HUES48 (cell line): Measurements from ENCODE around the gene CDH1.
"Not testable (repeated sequence)": the region's sequence is repeated elsewhere in the genome, so short reads cannot be mapped to it uniquely, and the experiment has no call there.

Experiments
- H3K27ac ChIP-seq: one replicate; pipeline ENCODE4 v1.7.0; 2013; ENCODE audit warnings: low read depth, low read length, inconsistent platforms
- H3K27me3 ChIP-seq: 2 replicates; pipeline ENCODE4 v1.6.1; 2013; ENCODE audit warnings: mild to moderate bottlenecking, low read length; ENCODE audit not compliant: control insufficient read depth, insufficient read depth
- H3K36me3 ChIP-seq: 2 replicates; pipeline ENCODE4 v1.6.1; 2013; ENCODE audit warnings: low read length; ENCODE audit not compliant: control insufficient read depth, insufficient read depth
- H3K4me1 ChIP-seq: 2 replicates; pipeline ENCODE4 v1.6.1; 2013; ENCODE audit warnings: mild to moderate bottlenecking, low read length; ENCODE audit not compliant: control insufficient read depth, insufficient read depth
- H3K4me3 ChIP-seq: 2 replicates; pipeline ENCODE4 v1.5.1; 2013; ENCODE audit warnings: mild to moderate bottlenecking, low read depth, low read length
- H3K9ac ChIP-seq: 2 replicates; pipeline ENCODE4 v1.6.1; 2013; ENCODE audit warnings: mild to moderate bottlenecking, low read depth, low read length, moderate library complexity
- H3K9me3 ChIP-seq: 2 replicates; pipeline ENCODE4 v1.6.1; 2013; ENCODE audit warnings: low read length; ENCODE audit not compliant: control insufficient read depth, insufficient read depth

The CDH1 gene

DNA sequence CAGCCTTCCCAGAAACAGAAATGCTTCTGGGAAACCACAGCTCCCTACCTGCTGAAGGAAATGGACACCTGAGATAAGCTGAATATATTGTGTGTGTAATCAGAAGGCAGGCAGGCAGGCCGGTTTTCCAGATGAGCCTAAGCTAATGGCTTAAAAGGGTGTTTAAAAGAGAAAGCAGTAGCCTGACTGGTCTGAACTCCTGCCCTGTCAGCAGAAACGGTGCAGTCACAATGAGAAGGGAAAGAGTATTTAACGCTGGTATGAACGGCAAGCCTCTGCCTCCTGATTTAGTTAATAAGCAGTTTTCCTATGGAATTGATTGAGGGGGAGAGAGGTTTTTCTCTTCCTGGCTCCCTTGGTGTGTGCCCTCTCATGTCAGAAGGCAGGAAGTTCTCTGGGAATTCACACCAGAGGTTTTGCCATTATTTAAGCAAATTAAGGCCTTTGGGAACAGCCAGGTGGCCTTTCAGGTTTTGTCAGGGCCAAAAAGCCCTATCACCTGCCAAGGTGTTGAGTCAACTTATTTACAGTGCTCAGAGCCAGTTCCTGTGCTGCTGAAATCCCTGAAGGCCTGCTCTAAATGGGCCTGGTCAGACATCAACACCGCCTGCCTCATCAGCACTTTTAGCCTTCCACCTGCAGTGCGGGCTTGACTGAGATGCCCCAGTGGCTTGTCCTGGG, 41.6 kb downstream of the CDH1 start:
- Histone ChIP-seq H3K4me3 (no peak overlapping the region), H3K27ac (peak overlapping the region; percentile 92), H3K9ac (peak overlapping the region; percentile 52; the same call in 1 of the 2 replicates)

DNA sequence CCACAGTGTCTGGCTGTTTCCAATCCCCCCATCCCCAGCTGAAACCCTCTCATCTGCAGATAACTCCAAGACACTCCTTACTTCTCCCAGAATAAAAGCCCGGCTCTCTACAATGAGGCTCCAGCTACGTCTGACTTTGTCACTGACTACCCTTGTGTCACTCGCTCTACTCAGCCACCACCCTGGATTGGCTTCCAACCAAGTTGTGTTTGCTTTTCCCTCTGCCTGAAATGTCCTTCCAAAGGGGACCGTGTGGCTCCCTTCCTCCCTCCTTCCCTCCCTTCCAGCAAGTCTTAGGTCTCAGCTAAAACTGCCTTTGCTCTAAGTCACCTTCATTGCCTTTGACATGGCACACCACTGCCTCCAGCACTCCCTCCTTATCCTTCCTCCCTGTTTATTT, 42.8 kb downstream of the CDH1 start:
- peaks cover 22% of the 10 kb centered on the region for H3K4me1 ChIP-seq
- no peak overlapping the region for H3K27ac ChIP-seq
- H3K27me3 ChIP-seq, result no peaks in the 10 kb centered on the region
- peaks cover 7% of the 10 kb centered on the region; the same call in 1 of the 2 replicates for H3K36me3 ChIP-seq
- no peak overlapping the region for H3K4me3 ChIP-seq
- no peaks in the 10 kb centered on the region for H3K9me3 ChIP-seq
- H3K9ac ChIP-seq, result no peak overlapping the region

More for the DNA sequence above, 41.6 kb downstream of the CDH1 start:
- H3K4me1 ChIP-seq, result peaks cover 22% of the 10 kb centered on the region
- H3K9me3 ChIP-seq, result no peaks in the 10 kb centered on the region
- H3K27me3 ChIP-seq, result no peaks in the 10 kb centered on the region
- peaks cover 7% of the 10 kb centered on the region; the same call in 1 of the 2 replicates for H3K36me3 ChIP-seq

DNA sequence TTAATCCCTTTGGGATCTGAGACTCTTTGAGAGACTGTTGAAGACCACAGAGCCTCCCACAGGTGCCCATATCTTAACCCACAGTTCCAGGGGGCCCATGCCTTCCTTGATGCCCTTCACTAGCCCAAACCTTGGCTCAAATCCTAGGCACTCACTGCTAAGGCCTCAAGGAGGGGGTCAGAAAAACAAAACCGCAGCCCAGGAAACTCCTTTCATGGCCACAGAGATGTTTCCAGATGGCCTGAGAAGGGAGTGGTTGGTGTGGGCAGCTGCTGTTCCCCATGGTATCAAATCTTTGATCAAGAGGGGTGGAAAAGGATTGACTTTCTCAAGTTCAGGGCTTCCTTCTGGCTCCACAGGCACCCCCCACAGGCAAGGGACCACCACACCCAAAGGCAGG, 44.7 kb downstream of the CDH1 start:
- Histone ChIP-seq H3K27ac (no peak overlapping the region), H3K4me3 (no peak overlapping the region), H3K9ac (no peak overlapping the region), H3K27me3 (no peaks in the 10 kb centered on the region), H3K9me3 (no peaks in the 10 kb centered on the region), H3K4me1 (peaks cover 20% of the 10 kb centered on the region), H3K36me3 (peaks cover 8% of the 10 kb centered on the region; the same call in 1 of the 2 replicates)

DNA sequence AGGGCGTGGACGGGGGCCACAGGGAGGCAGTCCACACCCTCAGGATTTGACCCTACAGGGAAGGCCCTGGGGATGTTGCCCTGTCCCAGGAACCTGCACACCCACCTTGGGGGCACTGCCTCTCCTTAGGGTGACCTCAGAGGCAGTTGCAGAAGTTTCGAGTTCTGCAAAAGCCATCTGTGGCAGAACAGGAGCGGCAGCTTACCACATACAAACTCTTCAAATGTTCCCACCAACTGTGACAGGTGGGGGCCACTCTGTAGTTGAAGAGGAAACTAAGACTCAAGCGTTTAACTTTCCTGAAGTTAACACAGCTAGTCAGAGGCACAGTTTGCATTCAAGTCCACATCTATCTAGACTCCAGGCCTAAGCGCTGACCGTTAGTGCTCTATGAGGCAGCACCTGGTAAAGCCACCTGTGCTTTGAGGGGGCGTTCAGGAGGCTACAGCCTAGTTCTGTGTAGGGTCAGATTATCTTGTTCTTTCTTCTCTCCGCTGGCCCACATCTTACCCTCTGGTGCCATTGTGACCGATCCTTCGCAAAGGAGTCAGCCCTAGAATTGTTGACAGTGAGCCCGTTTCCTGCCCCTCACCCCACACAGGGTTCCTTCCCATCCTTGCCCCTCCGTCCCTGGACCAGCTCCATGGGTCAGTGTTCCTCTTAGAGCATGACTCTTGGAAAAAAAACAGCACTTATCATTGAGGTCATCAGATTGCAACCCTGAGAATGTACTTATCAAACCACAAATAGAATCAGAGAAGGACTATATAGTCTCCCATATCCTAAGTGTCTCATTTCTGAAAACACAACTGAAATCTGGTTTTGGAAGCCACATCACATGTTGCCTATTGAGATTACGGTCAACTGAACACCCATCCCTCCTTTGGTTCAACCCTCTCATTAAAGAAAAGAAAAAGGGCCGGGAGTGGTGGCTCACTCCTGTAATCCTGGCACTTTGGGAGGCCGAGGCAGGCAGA, 45.4 kb downstream of the CDH1 start:
- Histone ChIP-seq H3K9me3 (no peaks in the 10 kb centered on the region), H3K36me3 (peaks cover 8% of the 10 kb centered on the region; the same call in 1 of the 2 replicates), H3K9ac (no peak overlapping the region), H3K4me3 (no peak overlapping the region), H3K4me1 (peaks cover 19% of the 10 kb centered on the region), H3K27ac (no peak overlapping the region), H3K27me3 (no peaks in the 10 kb centered on the region)

DNA sequence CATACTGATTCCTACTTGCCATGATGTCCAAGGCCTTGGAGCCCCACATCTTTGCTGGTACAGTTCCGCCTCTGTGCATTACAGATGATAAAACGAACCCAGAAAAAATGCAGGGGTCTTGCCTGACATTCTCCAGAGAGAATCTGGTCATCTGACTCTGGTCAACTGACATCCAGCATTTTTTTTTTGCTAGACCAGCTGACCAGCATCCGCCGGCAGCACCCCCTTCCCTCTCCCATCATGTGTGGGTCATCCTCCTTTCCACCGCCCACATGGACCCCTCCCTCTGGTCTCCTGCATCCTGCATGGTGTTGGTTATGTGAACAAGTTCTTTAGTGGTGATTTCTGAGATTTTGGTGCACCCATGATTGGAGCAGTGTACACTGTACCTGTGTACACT, 47.1 kb downstream of the CDH1 start:
- no peaks in the 10 kb centered on the region for H3K9me3 ChIP-seq
- no peak overlapping the region for H3K9ac ChIP-seq
- H3K36me3 ChIP-seq, result peaks cover 13% of the 10 kb centered on the region; the same call in 1 of the 2 replicates
- no peak overlapping the region for H3K27ac ChIP-seq
- peaks cover 9% of the 10 kb centered on the region for H3K4me1 ChIP-seq
- no peaks in the 10 kb centered on the region for H3K27me3 ChIP-seq
- no peak overlapping the region for H3K4me3 ChIP-seq

DNA sequence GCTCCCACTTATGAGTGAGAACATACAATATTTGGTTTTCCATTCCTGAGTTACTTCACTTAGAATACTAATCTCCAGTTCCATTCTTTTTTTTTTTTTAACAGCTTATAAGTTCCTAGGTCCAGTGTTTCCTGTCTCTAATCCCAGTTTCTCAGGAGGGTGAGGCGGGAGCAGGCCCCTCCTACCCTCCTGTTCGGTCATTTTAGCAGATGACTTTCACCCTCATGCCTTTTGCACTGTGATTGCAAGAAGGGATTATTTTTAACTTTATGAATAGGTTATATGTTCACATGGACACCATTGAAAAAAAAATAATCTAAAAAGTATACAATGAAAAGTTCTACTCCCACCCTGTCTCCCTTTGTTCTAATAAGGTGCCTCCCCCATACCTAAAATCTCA, 47.6 kb downstream of the CDH1 start:
- Histone ChIP-seq H3K4me1 (peaks cover 12% of the 10 kb centered on the region), H3K4me3 (no peak overlapping the region), H3K9ac (no peak overlapping the region), H3K27me3 (no peaks in the 10 kb centered on the region), H3K36me3 (peaks cover 13% of the 10 kb centered on the region; the same call in 1 of the 2 replicates), H3K27ac (no peak overlapping the region), H3K9me3 (no peaks in the 10 kb centered on the region)

DNA sequence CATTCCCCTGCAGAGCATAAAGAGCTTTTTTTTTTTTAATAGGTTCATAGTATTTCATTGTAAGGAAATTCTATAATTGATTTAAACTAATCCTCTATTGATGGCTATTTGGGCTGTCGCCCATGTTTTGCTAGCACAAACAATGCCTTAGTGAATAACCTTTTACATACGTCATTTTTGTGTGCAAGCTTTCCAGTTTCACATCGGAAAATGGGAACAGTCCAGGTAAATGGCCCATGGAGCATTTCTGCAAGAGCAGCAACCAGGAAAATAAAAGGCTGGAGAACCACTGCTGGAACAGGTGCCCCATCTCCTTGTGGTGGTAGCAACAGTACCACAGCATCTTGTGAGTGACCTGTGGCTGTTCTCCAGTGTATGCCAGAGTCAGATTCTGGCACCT, 48.6 kb downstream of the CDH1 start:
- no peak overlapping the region for H3K9ac ChIP-seq
- no peak overlapping the region for H3K27ac ChIP-seq
- H3K36me3 ChIP-seq, result peaks cover 13% of the 10 kb centered on the region; the same call in 1 of the 2 replicates
- no peaks in the 10 kb centered on the region for H3K27me3 ChIP-seq
- H3K4me1 ChIP-seq, result peaks cover 17% of the 10 kb centered on the region
- no peaks in the 10 kb centered on the region for H3K9me3 ChIP-seq
- H3K4me3 ChIP-seq, result no peak overlapping the region

DNA sequence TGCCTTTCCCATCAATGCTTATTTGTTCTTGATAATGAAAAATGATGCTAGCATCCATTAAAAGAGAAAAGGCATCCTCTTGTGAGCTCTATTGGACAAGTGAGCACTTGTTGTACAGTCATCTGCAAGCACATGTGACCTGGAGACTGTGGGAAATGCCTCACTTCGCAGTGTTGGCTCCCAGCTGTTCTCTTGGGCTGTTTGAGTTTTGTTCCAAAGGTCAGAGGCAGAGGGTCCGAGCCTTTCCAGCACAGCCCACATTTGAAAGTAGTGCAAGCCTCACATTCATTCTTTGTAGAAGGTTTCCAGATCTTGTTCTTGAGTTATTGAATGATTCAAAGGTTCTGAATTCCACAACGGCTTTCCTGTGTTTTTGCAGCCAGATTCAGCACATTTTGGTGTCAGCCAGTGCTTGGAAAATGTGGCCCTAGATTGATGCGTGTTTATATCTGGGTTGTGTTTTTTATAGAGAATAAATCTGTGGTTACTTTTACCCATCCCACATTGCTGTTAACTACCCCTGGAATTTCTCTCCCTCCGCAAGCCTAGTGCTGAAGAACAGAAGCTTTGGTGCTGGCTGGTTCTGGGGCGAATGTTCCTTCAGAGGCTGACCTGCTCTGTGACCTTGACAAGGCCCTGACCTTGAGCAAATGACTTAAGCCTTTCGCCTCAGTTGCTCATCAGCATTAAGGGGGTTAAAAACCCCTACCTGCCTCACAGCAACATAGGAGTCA, 49.8 kb downstream of the CDH1 start:
- peaks cover 13% of the 10 kb centered on the region; the same call in 1 of the 2 replicates for H3K36me3 ChIP-seq
- peaks cover 22% of the 10 kb centered on the region for H3K4me1 ChIP-seq
- H3K27me3 ChIP-seq, result no peaks in the 10 kb centered on the region
- H3K27ac ChIP-seq, result no peak overlapping the region
- H3K4me3 ChIP-seq, result no peak overlapping the region
- no peaks in the 10 kb centered on the region for H3K9me3 ChIP-seq
- H3K9ac ChIP-seq, result no peak overlapping the region

DNA sequence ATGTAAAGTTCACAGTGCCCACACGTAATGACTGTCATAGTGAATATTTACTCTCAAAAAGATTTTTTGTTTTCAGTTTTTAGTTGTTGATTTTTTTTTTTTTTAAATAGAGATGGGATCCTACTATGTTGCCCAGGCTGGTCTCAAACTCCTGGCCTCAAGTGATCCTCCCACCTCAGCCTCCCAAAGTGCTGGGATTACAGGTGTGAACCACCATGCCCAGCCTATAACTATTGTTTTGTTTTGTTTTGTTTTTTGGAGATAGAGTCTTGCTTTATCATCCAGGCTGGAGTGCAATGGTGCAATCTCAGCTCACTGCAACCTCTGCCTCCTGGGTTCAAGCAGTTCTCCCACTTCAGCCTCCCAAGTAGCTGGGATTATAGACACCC, 50.3 kb downstream of the CDH1 start:
- H3K4me1 ChIP-seq, result peaks cover 26% of the 10 kb centered on the region
- not testable (repeated sequence) for H3K9ac ChIP-seq, H3K4me3 ChIP-seq, H3K9me3 ChIP-seq, H3K27ac ChIP-seq, H3K27me3 ChIP-seq
- peaks cover 13% of the 10 kb centered on the region; the same call in 1 of the 2 replicates for H3K36me3 ChIP-seq

DNA sequence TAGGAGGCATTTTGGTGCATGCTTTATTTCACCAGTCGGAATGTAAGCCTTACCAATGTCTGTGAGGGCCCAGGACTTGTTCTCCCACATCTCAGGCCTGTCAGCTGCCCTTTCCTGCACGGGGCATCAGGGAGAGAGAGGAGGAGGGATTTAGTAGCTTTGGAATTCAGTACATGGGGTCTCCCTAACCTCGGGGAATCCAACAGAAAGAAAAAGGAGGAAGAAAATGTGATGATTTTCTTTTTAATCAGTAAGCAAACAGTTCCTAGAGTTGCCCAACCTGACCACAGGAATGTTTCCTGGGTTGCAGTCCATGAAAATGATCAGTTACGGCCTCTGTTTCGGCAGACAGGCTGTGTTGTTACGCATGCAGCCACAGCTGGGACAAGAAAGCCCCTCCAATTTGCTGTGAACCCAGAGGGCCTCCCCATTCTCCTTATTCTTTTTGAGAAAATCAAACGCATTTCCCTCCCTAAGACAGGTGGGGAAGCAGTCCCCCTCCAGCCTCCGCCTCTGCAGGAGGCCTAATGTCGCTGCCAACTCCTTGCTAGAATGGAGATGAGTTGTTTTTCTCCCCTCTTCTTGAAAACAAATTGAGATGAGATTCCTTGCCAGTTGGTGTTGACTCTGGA, 53.2 kb downstream of the CDH1 start:
- peak overlapping the region; percentile 94 for H3K27ac ChIP-seq
- H3K4me3 ChIP-seq, result 0 out of 2 replicates have a peak overlapping the region, but pooled peaks have one; percentile 6
- H3K9ac ChIP-seq, result peak overlapping the region; percentile 17; the same call in 1 of the 2 replicates

More for the DNA sequence above, 53.2 kb downstream of the CDH1 start:
- Histone ChIP-seq H3K4me1 (peaks cover 37% of the 10 kb centered on the region), H3K36me3 (peaks cover 12% of the 10 kb centered on the region; the same call in 1 of the 2 replicates), H3K9me3 (no peaks in the 10 kb centered on the region), H3K27me3 (no peaks in the 10 kb centered on the region)
